GM19372 (cell line): Measurements from ENCODE around the gene ORC3.

Experiments used
- ATAC-seq: cut with Tn5 transposase; IDR thresholded peaks from one replicate; pipeline ENCODE4 v1.9.1; 2021; ENCODE audit warnings: mild to moderate bottlenecking, low read depth, moderate library complexity; ENCODE audit not compliant: unreplicated experiment

Gene ORC3

DNA sequence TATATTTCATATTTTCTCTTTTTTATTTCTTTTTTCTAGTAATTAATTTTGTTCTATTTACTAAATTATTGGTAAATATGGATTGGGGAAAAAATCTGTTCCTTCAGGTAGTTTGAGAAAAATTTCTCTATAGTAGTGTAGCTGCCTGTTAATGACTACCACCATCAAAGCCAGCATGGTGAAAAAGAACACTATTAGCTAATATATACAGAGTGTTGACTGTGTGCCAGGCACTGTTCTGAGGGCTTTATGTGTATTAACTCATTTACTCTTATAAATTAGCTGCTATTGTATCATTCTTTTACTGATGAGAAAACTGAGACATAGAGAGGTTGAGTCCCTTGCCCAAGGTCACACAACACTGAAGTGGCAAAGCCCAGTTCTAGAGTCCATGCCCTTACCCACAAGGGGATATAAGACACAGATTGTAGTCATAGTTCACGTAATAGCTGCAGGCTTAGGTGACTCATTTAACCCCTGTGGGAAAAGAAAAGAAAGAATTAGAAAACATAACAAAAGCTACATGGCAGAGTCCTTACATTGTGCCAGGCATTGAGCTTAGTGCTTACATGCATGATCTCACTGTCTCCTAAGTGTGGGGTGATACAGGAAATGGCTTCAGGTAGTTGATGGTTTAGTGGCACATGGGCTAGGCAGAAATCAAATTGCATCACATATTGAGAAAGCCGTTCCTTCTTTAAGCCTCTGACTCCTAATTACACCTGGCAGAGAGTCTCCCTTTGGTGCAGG lies 124.3 kb downstream of the ORC3 start:
- ATAC-seq = no peak
